RWPE1 (cell line): ENCODE measurements around the gene CTBP2.
A peak's percentile ranks its signal among the peaks of the same experiment; 100 is the strongest.

Experiments used
- CTCF ChIA-PET: fragments of 350-600 bp; sonication (Branson Sonifier 250); formaldehyde crosslinking; extraction: SDS; loops from one replicate; lab custom pipeline; 2021; lab: Yijun Ruan, JAX
- POLR2A ChIA-PET: fragments of 400-600 bp; formaldehyde crosslinking; extraction: SDS; loops from one replicate; lab custom pipeline; 2020; ENCODE audit warnings: antibody characterized with exemption; ENCODE audit not compliant: low non-redundant PET; lab: Yijun Ruan, JAX
- DNase-seq: peaks from one replicate; pipeline ENCODE4 v3.0.0; 2012; ENCODE audit warnings: low spot score
- H3K27ac ChIP-seq: fragments of 450-650 bp; 2 replicates; pipeline ENCODE4 v1.5.1; 2017
- TF ChIP-seq, protein P1 (sequence below): fragments of 450-650 bp; conservative IDR thresholded peaks from 2 replicates; pipeline ENCODE4 v1.5.1; 2017; ENCODE audit warnings: low read depth, mild to moderate bottlenecking

Gene CTBP2

DNA sequence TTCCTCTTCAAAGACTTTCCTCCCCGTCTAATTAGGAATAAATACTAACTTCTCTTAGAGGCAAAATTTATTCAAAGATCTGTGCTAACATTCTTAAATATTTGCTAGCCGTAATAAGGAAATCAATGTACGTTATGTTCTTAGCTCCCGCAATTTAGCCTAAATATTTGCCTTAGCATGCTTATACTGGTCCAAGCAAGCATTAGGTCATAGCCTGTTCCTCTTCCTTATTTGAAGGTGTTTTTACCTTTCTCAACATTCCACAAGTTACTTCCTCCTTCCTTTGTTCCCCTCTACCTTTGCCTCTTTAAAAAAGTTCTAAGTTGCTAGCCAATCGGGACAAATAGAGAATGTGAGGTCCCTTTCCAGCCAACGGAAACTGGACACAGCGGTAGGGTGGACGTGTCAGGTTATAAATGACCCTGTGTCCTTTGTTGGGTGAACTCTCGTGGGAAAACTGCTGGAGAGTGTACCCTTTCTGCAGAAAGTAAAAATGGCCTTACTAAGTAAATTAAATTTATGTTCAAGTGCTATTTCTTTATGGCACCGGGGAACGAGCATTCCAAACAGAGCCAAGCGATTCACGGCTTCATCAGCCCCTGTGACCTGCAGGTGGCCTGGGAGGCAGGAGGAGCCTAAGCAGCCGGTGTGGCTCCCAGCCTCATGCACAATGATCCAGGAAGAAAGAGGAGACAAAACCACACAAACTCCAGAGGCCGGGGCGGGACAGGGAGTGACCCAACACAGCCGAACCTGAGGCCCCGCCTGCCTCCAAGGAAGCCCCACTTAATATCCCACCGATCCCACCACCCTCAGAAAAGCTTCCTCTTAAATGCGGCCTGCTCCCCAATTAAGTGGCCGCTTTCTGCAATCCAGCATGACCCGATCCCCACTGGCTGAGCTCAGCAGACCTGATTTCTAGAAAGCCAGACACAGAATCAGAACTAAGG lies 151.4 kb downstream of the CTBP2 start:
- TF ChIP-seq, protein P1, sequence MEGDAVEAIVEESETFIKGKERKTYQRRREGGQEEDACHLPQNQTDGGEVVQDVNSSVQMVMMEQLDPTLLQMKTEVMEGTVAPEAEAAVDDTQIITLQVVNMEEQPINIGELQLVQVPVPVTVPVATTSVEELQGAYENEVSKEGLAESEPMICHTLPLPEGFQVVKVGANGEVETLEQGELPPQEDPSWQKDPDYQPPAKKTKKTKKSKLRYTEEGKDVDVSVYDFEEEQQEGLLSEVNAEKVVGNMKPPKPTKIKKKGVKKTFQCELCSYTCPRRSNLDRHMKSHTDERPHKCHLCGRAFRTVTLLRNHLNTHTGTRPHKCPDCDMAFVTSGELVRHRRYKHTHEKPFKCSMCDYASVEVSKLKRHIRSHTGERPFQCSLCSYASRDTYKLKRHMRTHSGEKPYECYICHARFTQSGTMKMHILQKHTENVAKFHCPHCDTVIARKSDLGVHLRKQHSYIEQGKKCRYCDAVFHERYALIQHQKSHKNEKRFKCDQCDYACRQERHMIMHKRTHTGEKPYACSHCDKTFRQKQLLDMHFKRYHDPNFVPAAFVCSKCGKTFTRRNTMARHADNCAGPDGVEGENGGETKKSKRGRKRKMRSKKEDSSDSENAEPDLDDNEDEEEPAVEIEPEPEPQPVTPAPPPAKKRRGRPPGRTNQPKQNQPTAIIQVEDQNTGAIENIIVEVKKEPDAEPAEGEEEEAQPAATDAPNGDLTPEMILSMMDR = no peak
- POLR2A ChIA-PET = no interaction called here
- CTCF ChIA-PET = interaction anchor here (0.6 to 1.3 kb wide), 4 partner anchors 16 to 39 kb away, joined by 3 read pairs; no protein-coding TSS in a partner anchor
- peak overlapping the region; percentile 65 for H3K27ac ChIP-seq
- DNase-seq = peak; percentile 26

GRCh38 chr10:125007436-125007835 lies 152.9 kb downstream of the CTBP2 start:
- ChIA-PET POLR2A (no interaction called here), CTCF (interaction anchor here (0.6 kb wide), 1 partner anchor 53 kb away, joined by 3 read pairs; no protein-coding TSS in a partner anchor)
- no peak for DNase-seq
- peak overlapping the region; percentile 65 for H3K27ac ChIP-seq
- TF ChIP-seq, protein P1 = no peak

- ChIA-PET CTCF (interaction anchor here (0.5 kb wide), 1 partner anchor 36 kb away, joined by 4 read pairs; no protein-coding TSS in a partner anchor), POLR2A (no interaction called here)
- DNase-seq = no peak
- TF ChIP-seq, protein P1 = no peak
- peak overlapping the region; percentile 65 for H3K27ac ChIP-seq
Observed at GRCh38 chr10:125006921-125007426, 153.4 kb downstream of the CTBP2 start.

- ChIA-PET POLR2A (no interaction called here), CTCF (interaction anchor here (0.5 kb wide), 1 partner anchor 36 kb away, joined by 4 read pairs; no protein-coding TSS in a partner anchor)
- no peak for DNase-seq
- TF ChIP-seq, protein P1 = no peak
- H3K27ac ChIP-seq = peak overlapping the region; percentile 65; the same call in 1 of the 2 replicates
Observed at GRCh38 chr10:125006188-125006680, 154.1 kb downstream of the CTBP2 start.

- ChIA-PET POLR2A (no interaction called here), CTCF (no interaction called here)
- TF ChIP-seq, protein P1 = no peak
- DNase-seq = no peak
- no peak overlapping the region for H3K27ac ChIP-seq
Observed at GRCh38 chr10:125005312-125006187, 154.8 kb downstream of the CTBP2 start.
